ENCODE data around the gene CRYBA2.

DNA sequence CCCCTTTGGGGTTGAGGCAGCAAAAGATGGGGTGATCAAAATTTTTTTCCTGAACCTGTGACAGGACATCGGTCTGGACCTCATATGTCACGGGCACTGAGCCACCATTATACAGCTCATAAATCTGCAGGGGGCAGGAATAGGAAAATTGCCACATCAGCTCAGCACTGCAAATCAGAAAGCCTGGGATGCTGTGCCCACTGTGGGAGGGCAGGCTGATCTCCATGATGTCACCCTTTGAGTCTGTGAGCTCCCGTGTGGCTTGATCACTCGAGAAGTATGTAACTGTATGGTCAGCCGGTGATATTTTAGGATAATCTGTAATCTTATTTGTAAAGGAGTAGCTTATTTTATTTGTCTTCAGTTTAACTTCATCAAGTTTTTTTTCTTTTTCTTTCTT lies 17.7 kb upstream of the CRYBA2 start:
- TF ChIP-seq CTCF (IDR thresholded peaks at IDR 0.05) (no peak), POLR2A (IDR thresholded peaks at IDR 0.05) (no peak)
